ENCODE measurements around the gene C21orf91. TPM values are rescaled to one million over a fixed set of nuclear protein-coding genes. Genes with fewer than 3 reads are reported as not detected.

Gene C21orf91
- total and polyA plus RNA-seq, 9 of the 15 experiments (the other 6 are each of a cell fraction or from before 2014, with no cell fraction given) = 3.9 to 14.1 (median 12.1) TPM

GRCh38 chr21:17786851-17787181 is 32.3 kb downstream of the C21orf91 start:
- no peak overlapping the region for H2AFZ ChIP-seq (ENCODE audit: low read depth, low read length)
- FAIRE-seq = no peak
- H3K4me1 ChIP-seq (replicated peaks in 1 of 2; ENCODE audit: control insufficient read depth in 2 of 2, insufficient read depth in 2 of 2, low read length in 2 of 2) = no peaks in the 10 kb centered on the region
- no peak overlapping the region for H3K4me2 ChIP-seq (ENCODE audit: insufficient read depth, low read length)
- POLR2A ChIA-PET = no interaction called here
- H3K79me2 ChIP-seq (ENCODE audit: control insufficient read depth, insufficient read depth, low read length) = no peaks in the 10 kb centered on the region
- in situ Hi-C loops (cut with MboI) = no loop called here
- H4K20me1 ChIP-seq (replicated peaks; ENCODE audit: control insufficient read depth, insufficient read depth, low read length) = no peaks in the 10 kb centered on the region
- intact Hi-C loops (cut with micrococcal nuclease) = no loop called here
- H3K27me3 ChIP-seq (ENCODE audit: control insufficient read depth in 2 of 2, insufficient read depth in 2 of 2, low read length in 2 of 2) = no peaks in the 10 kb centered on the region
- no peak overlapping the region for H3K9ac ChIP-seq (ENCODE audit: insufficient read depth in 1 of 2, low read depth in 2 of 2, low read length in 2 of 2)
- CTCF ChIA-PET (ENCODE audit: low intra/inter-chr PET ratio) = no interaction called here
- 97% methylated on average over 2 of the region's 2 CpGs for WGBS (ENCODE audit: insufficient coverage, low coverage, missing lambda C conversion rate)
- no peaks in the 10 kb centered on the region for H3K9me3 ChIP-seq (replicated peaks; ENCODE audit: control insufficient read depth, insufficient read depth, low read depth, low read length)
- BruUV-seq (replicated peaks) = no TSS peak
- H3K36me3 ChIP-seq (ENCODE audit: control insufficient read depth, insufficient read depth, low read length) = peaks cover 28% of the 10 kb centered on the region; the same call in 2 of the 3 replicates
- no peak overlapping the region for H3K4me3 ChIP-seq
- no peak overlapping the region for H3K27ac ChIP-seq (ENCODE audit: extremely low read depth, low read depth, low read length)
- no peak for ATAC-seq
- DNase-seq (ENCODE audit: extremely low read depth in 1 of 4, low spot score in 3 of 4) = no peak
- H3K9me1 ChIP-seq (ENCODE audit: control insufficient read depth, insufficient read depth, low read length) = no peaks in the 10 kb centered on the region
- TF ChIP-seq CBFB (CRISPR knock-in tag; IDR thresholded peaks at IDR 0.05) (no peak), ZNF609 (CRISPR knock-in tag; IDR thresholded peaks at IDR 0.05; ENCODE audit: borderline replicate concordance) (no peak), ARID1B (IDR thresholded peaks at IDR 0.05) (no peak), ERF (CRISPR knock-in tag; IDR thresholded peaks at IDR 0.05) (no peak), SMARCA5 (IDR thresholded peaks at IDR 0.05) (no peak), ZNF668 (CRISPR knock-in tag; IDR thresholded peaks at IDR 0.05) (no peak), NKRF (IDR thresholded peaks at IDR 0.05; ENCODE audit: borderline replicate concordance) (no peak), ZNF277 (CRISPR knock-in tag; IDR thresholded peaks at IDR 0.05; ENCODE audit: borderline replicate concordance) (no peak), NFRKB (IDR thresholded peaks at IDR 0.05; ENCODE audit: low read depth) (no peak), PCBP2 (IDR thresholded peaks at IDR 0.05; ENCODE audit: low read depth, low read length, poor library complexity, severe bottlenecking) (no peak), KDM5B (IDR thresholded peaks at IDR 0.05; ENCODE audit: insufficient replicate concordance, low read depth, low read length) (no peak), MBD2 (IDR thresholded peaks at IDR 0.05; ENCODE audit: borderline replicate concordance, low read depth) (no peak), ZNF780A (CRISPR knock-in tag; IDR thresholded peaks at IDR 0.05) (no peak), GTF2E2 (tag; IDR thresholded peaks at IDR 0.05) (no peak), NFE2 (IDR thresholded peaks at IDR 0.05; ENCODE audit: low read depth) (no peak)
